Ectodermal cell (in vitro differentiated cells): Measurements from ENCODE around the gene CYSTM1.

Experiments used
- H3K27ac ChIP-seq: 2 replicates; pipeline ENCODE4 v1.7.0; 2013; ENCODE audit warnings: mild to moderate bottlenecking, low read depth, low read length; ENCODE audit not compliant: insufficient read depth, poor library complexity, severe bottlenecking
- H3K27me3 ChIP-seq: 2 replicates; pipeline ENCODE4 v1.7.0; 2013; ENCODE audit warnings: mild to moderate bottlenecking, low read length; ENCODE audit not compliant: insufficient read depth, control insufficient read depth, poor library complexity, severe bottlenecking
- H3K36me3 ChIP-seq: one replicate; pipeline ENCODE4 v1.7.0; 2013; ENCODE audit warnings: low read length; ENCODE audit not compliant: control insufficient read depth, insufficient read depth
- H3K4me1 ChIP-seq: one replicate; pipeline ENCODE4 v1.7.0; 2013; ENCODE audit warnings: low read length; ENCODE audit not compliant: control insufficient read depth, insufficient read depth
- H3K4me3 ChIP-seq: 2 replicates; pipeline ENCODE4 v1.7.0; 2013; ENCODE audit warnings: low read depth, low read length, control low read depth; ENCODE audit not compliant: insufficient read depth
- H3K9me3 ChIP-seq: 2 replicates; pipeline ENCODE4 v1.7.0; 2013; ENCODE audit warnings: mild to moderate bottlenecking, low read length, moderate library complexity; ENCODE audit not compliant: control insufficient read depth
- WGBS, 2 experiments: methylation state at CpG; one replicate each; pipeline ENCODE4 v1.1.7; 2013; ENCODE audit warnings: missing lambda C conversion rate in 2 of 2; 5-methylcytosine and 5-hydroxymethylcytosine counted together

CYSTM1 gene

GRCh38 chr5:140242890-140243585 is 68.0 kb downstream of the CYSTM1 start:
- Histone ChIP-seq H3K27me3 (no peaks in the 10 kb centered on the region), H3K4me3 (no peak overlapping the region), H3K36me3 (no peaks in the 10 kb centered on the region), H3K4me1 (peaks cover 12% of the 10 kb centered on the region), H3K27ac (no peak overlapping the region), H3K9me3 (no peaks in the 10 kb centered on the region)
- WGBS, 2 experiments, result 91 to 95% methylated on average over 4 of the region's 4 CpGs

GRCh38 chr5:140243706-140244250 is 68.8 kb downstream of the CYSTM1 start:
- WGBS, 2 experiments, result 85 to 89% methylated on average over 4 of the region's 4 CpGs
- Histone ChIP-seq H3K4me3 (no peak overlapping the region), H3K36me3 (no peaks in the 10 kb centered on the region), H3K27me3 (no peaks in the 10 kb centered on the region), H3K27ac (no peak overlapping the region), H3K9me3 (no peaks in the 10 kb centered on the region), H3K4me1 (peaks cover 12% of the 10 kb centered on the region)

GRCh38 chr5:140244525-140245025 is 69.6 kb downstream of the CYSTM1 start:
- no peaks in the 10 kb centered on the region for H3K9me3 ChIP-seq
- WGBS, 2 experiments, result 28 to 32% methylated on average over 14 of the region's 14 CpGs
- H3K4me1 ChIP-seq, result peaks cover 12% of the 10 kb centered on the region
- no peaks in the 10 kb centered on the region for H3K36me3 ChIP-seq
- no peak overlapping the region for H3K27ac ChIP-seq
- no peak overlapping the region for H3K4me3 ChIP-seq
- no peaks in the 10 kb centered on the region for H3K27me3 ChIP-seq

- Histone ChIP-seq H3K27me3 (no peaks in the 10 kb centered on the region), H3K4me3 (no peak overlapping the region), H3K4me1 (peaks cover 12% of the 10 kb centered on the region), H3K36me3 (no peaks in the 10 kb centered on the region), H3K9me3 (no peaks in the 10 kb centered on the region), H3K27ac (no peak overlapping the region)
- 93 to 94% methylated on average over 5 of the region's 5 CpGs for WGBS, 2 experiments
These were observed 70.4 kb downstream of the CYSTM1 start for GRCh38 chr5:140245341-140245740.

GRCh38 chr5:140245926-140246325 is 70.9 kb downstream of the CYSTM1 start:
- H3K36me3 ChIP-seq, result no peaks in the 10 kb centered on the region
- 84 to 85% methylated on average over 7 of the region's 7 CpGs for WGBS, 2 experiments
- no peak overlapping the region for H3K27ac ChIP-seq

GRCh38 chr5:140246378-140247122 is 71.6 kb downstream of the CYSTM1 start:
- peaks cover 4% of the 10 kb centered on the region for H3K4me1 ChIP-seq
- WGBS, 2 experiments, result 92% methylated on average over 8 of the region's 8 CpGs
- no peak overlapping the region for H3K27ac ChIP-seq
- H3K4me3 ChIP-seq, result no peak overlapping the region
- no peaks in the 10 kb centered on the region for H3K36me3 ChIP-seq
- no peaks in the 10 kb centered on the region for H3K9me3 ChIP-seq
- no peaks in the 10 kb centered on the region for H3K27me3 ChIP-seq

More at GRCh38 chr5:140245926-140246325, 70.9 kb downstream of the CYSTM1 start:
- Histone ChIP-seq H3K4me3 (no peak overlapping the region), H3K27me3 (no peaks in the 10 kb centered on the region), H3K9me3 (no peaks in the 10 kb centered on the region), H3K4me1 (peaks cover 8% of the 10 kb centered on the region)

GRCh38 chr5:140248414-140248813 is 73.4 kb downstream of the CYSTM1 start:
- Histone ChIP-seq H3K4me1 (peaks cover 4% of the 10 kb centered on the region), H3K36me3 (no peaks in the 10 kb centered on the region), H3K9me3 (no peaks in the 10 kb centered on the region), H3K4me3 (no peak overlapping the region), H3K27ac (no peak overlapping the region), H3K27me3 (no peaks in the 10 kb centered on the region)
- 79 to 80% methylated on average over 3 of the region's 3 CpGs for WGBS, 2 experiments

GRCh38 chr5:140249536-140249935 is 74.5 kb downstream of the CYSTM1 start:
- no peak overlapping the region for H3K27ac ChIP-seq
- peaks cover 7% of the 10 kb centered on the region for H3K4me1 ChIP-seq
- no peaks in the 10 kb centered on the region for H3K27me3 ChIP-seq
- WGBS, 2 experiments, result 92 to 93% methylated on average over 4 to 5 of the region's 5 CpGs
- H3K9me3 ChIP-seq, result no peaks in the 10 kb centered on the region
- no peak overlapping the region for H3K4me3 ChIP-seq
- no peaks in the 10 kb centered on the region for H3K36me3 ChIP-seq

- Histone ChIP-seq H3K36me3 (no peaks in the 10 kb centered on the region), H3K9me3 (no peaks in the 10 kb centered on the region), H3K4me3 (no peak overlapping the region), H3K27ac (no peak overlapping the region), H3K27me3 (no peaks in the 10 kb centered on the region), H3K4me1 (peaks cover 3% of the 10 kb centered on the region)
- 92 to 94% methylated on average over 6 of the region's 6 CpGs for WGBS, 2 experiments
These were observed 75.4 kb downstream of the CYSTM1 start for GRCh38 chr5:140250386-140250785.

- H3K27ac ChIP-seq, result no peak overlapping the region
- H3K9me3 ChIP-seq, result no peaks in the 10 kb centered on the region
- peaks cover 3% of the 10 kb centered on the region for H3K4me1 ChIP-seq
- H3K36me3 ChIP-seq, result no peaks in the 10 kb centered on the region
- no peak overlapping the region for H3K4me3 ChIP-seq
- 87 to 92% methylated on average over 5 of the region's 5 CpGs for WGBS, 2 experiments
- H3K27me3 ChIP-seq, result no peaks in the 10 kb centered on the region
These were observed 76.6 kb downstream of the CYSTM1 start for GRCh38 chr5:140251527-140251973.
